HL-60 (cell line): ENCODE results near the gene SPATS2.

ENCODE experiments used
- CTCF ChIP-seq: IDR thresholded peaks from one replicate; pipeline ENCODE4 v1.5.1; 2011; ENCODE audit warnings: low read length, control low read depth, inconsistent platforms; ENCODE audit not compliant: insufficient read depth
- POLR2AphosphoS5 ChIP-seq: IDR thresholded peaks from 2 replicates; pipeline ENCODE4 v1.6.1; 2012; ENCODE audit warnings: low read depth

GRCh38 chr12:49524660-49525324 lies 157.5 kb downstream of the SPATS2 start:
- TF ChIP-seq CTCF, result no peak
- no peak for TF ChIP-seq POLR2AphosphoS5
